GM12878 (cell line): ENCODE measurements around the gene DCP1A. TPM values are rescaled to one million over a fixed set of nuclear protein-coding genes. Genes with fewer than 3 reads are reported as not detected.

ENCODE experiments used
- ATAC-seq: fragments of 200-7000 bp; cut with Tn5 transposase; 3 replicates; pipeline ENCODE4 v1.9.1; 2020; ENCODE audit warnings: mild to moderate bottlenecking, moderate library complexity
- BruUV-seq: library from RNA; stranded (reverse); fragments of 400-500 nt; replicated peaks from 2 replicates; lab custom pipeline; 2021; lab: Mats Ljungman, UMichigan
- CTCF ChIA-PET: fragments of 300-600 bp; sonication (Branson Sonifier 250); formaldehyde crosslinking; extraction: SDS; loops from one replicate; lab custom pipeline; 2021; ENCODE audit warnings: inconsistent platforms; lab: Yijun Ruan, JAX
- POLR2A ChIA-PET: fragments of 350-600 bp; formaldehyde crosslinking; extraction: SDS; loops from one replicate; lab custom pipeline; 2021; ENCODE audit warnings: inconsistent platforms; lab: Charles Lee
- RAD21 ChIA-PET: fragments of 300-600 bp; sonication (Branson Sonifier 250); formaldehyde crosslinking; loops from one replicate; lab custom pipeline; 2023; ENCODE audit warnings: antibody characterized with exemption; ENCODE audit not compliant: unreplicated experiment; lab: Charles Lee
- SMC1A ChIA-PET: fragments of 300-600 bp; sonication (Branson Sonifier 250); formaldehyde crosslinking; loops from one replicate; lab custom pipeline; 2023; ENCODE audit not compliant: unreplicated experiment, uncharacterized antibody; lab: Charles Lee
- DNase-seq: peaks from one replicate; pipeline ENCODE4 v3.0.0-alpha.2; 2011; ENCODE audit warnings: low read depth, low spot score
- FAIRE-seq: peaks from 3 replicates; lab custom pipeline; 2011; peaks lifted over from hg19 to GRCh38; lab: Jason Lieb, UNC
- H2AFZ ChIP-seq: 2 replicates; pipeline ENCODE4 v1.6.0; 2011; ENCODE audit warnings: low read depth, low read length, control low read depth; ENCODE audit not compliant: control insufficient read depth
- H3K27ac ChIP-seq: 2 replicates; pipeline ENCODE4 v1.5.1; 2011; ENCODE audit warnings: control low read depth; ENCODE audit not compliant: control insufficient read depth, insufficient read depth
- H3K27me3 ChIP-seq, 2 experiments: replicated peaks in 1 of 2; 2 replicates each; pipeline versions ENCODE4 v1.6.0 to v1.6.1; 2011; ENCODE audit warnings: low read length in 1 of 2; ENCODE audit not compliant: control insufficient read depth in 2 of 2, insufficient read depth in 2 of 2
- H3K36me3 ChIP-seq, 2 experiments: 2 replicates each; pipeline ENCODE4 v1.5.1; 2011; ENCODE audit warnings: low read length in 1 of 2; ENCODE audit not compliant: control insufficient read depth in 2 of 2, insufficient read depth in 2 of 2
- H3K4me1 ChIP-seq: 2 replicates; pipeline ENCODE4 v1.6.1; 2011; ENCODE audit warnings: mild to moderate bottlenecking, low read length, moderate library complexity, mixed read lengths; ENCODE audit not compliant: control insufficient read depth, insufficient read depth
- H3K4me2 ChIP-seq: 2 replicates; pipeline ENCODE4 v1.6.0; 2011; ENCODE audit warnings: control low read depth; ENCODE audit not compliant: control insufficient read depth, insufficient read depth
- H3K4me3 ChIP-seq: fragments of 200-600 bp; sonication (generic); 2 replicates; pipeline ENCODE4 v1.5.1; 2016
- H3K79me2 ChIP-seq: 2 replicates; pipeline ENCODE4 v1.6.0; 2011; ENCODE audit warnings: low read length; ENCODE audit not compliant: control insufficient read depth, insufficient read depth
- H3K9ac ChIP-seq: 2 replicates; pipeline ENCODE4 v1.8.0; 2011; ENCODE audit warnings: low read length, control low read depth, mixed read lengths; ENCODE audit not compliant: control insufficient read depth, insufficient read depth
- H3K9me3 ChIP-seq: replicated peaks from 3 replicates; pipeline ENCODE4 v1.5.1; 2011; ENCODE audit warnings: mild to moderate bottlenecking, low read length; ENCODE audit not compliant: control insufficient read depth, insufficient read depth
- H4K20me1 ChIP-seq: 2 replicates; pipeline ENCODE4 v1.6.0; 2011; ENCODE audit not compliant: control insufficient read depth, insufficient read depth
- BACH1 ChIP-seq: fragments of 450-650 bp; IDR thresholded peaks from 2 replicates; pipeline ENCODE4 v1.6.1; 2017; ENCODE audit warnings: mild to moderate bottlenecking, borderline replicate concordance
- CHD2 ChIP-seq: IDR thresholded peaks from 2 replicates; pipeline ENCODE4 v1.6.1; 2011; ENCODE audit warnings: low read depth, low read length, improper control_type of control experiment, borderline replicate concordance
- CHD4 ChIP-seq: fragments of 200-600 bp; sonication (generic); IDR thresholded peaks from 2 replicates; pipeline ENCODE4 v1.6.1; 2016; ENCODE audit warnings: mild to moderate bottlenecking
- IRF3 ChIP-seq: fragments of 450-650 bp; IDR thresholded peaks from 2 replicates; pipeline ENCODE4 v1.6.1; 2014; ENCODE audit warnings: mild to moderate bottlenecking
- KDM1A ChIP-seq: fragments of 200-600 bp; sonication (generic); IDR thresholded peaks from 2 replicates; pipeline ENCODE4 v1.6.1; 2016; ENCODE audit warnings: borderline replicate concordance
- LARP7 ChIP-seq: fragments of 450-650 bp; IDR thresholded peaks from 2 replicates; pipeline ENCODE4 v1.6.1; 2017; ENCODE audit warnings: mild to moderate bottlenecking
- MTA3 ChIP-seq: IDR thresholded peaks from 2 replicates; pipeline ENCODE4 v1.6.1; 2012; ENCODE audit warnings: low read length, inconsistent platforms, borderline replicate concordance
- NFYA ChIP-seq: IDR thresholded peaks from 2 replicates; pipeline ENCODE4 v1.6.1; 2011; ENCODE audit warnings: low read depth, mild to moderate bottlenecking, low read length, improper control_type of control experiment, borderline replicate concordance
- NKRF ChIP-seq: fragments of 450-650 bp; conservative IDR thresholded peaks from 2 replicates; pipeline ENCODE4 v1.6.1; 2017; ENCODE audit warnings: mild to moderate bottlenecking, moderate library complexity
- RB1 ChIP-seq: fragments of 450-650 bp; formaldehyde crosslinking; IDR thresholded peaks from 2 replicates; pipeline ENCODE4 v1.6.1; 2017; ENCODE audit warnings: mild to moderate bottlenecking, borderline replicate concordance
- RELB ChIP-seq: fragments of 450-650 bp; IDR thresholded peaks from 2 replicates; pipeline ENCODE4 v1.6.1; 2017; ENCODE audit warnings: low read depth, mild to moderate bottlenecking, moderate library complexity
- STAT1 ChIP-seq: fragments of 450-650 bp; conservative IDR thresholded peaks from 2 replicates; pipeline ENCODE4 v1.6.1; 2014; ENCODE audit warnings: antibody characterized with exemption, mild to moderate bottlenecking
- ZBTB11 ChIP-seq: fragments of 450-650 bp; formaldehyde crosslinking; IDR thresholded peaks from 2 replicates; pipeline ENCODE4 v1.5.0; 2022; ENCODE audit warnings: mild to moderate bottlenecking, missing genetic modification characterization
- ZSCAN29 ChIP-seq: fragments of 450-650 bp; IDR thresholded peaks from 2 replicates; pipeline ENCODE4 v1.6.1; 2017; ENCODE audit warnings: mild to moderate bottlenecking, moderate library complexity
- WGBS: methylation state at CpG from one replicate; pipeline ENCODE4 v1.1.6; 2016; ENCODE audit warnings: low lambda C conversion rate; ENCODE audit not compliant: insufficient replicate concordance, insufficient coverage; ENCODE audit errors: missing lambda C conversion rate; 5-methylcytosine and 5-hydroxymethylcytosine counted together
- in situ Hi-C: fragments of 300-500 bp; cut with MboI; formaldehyde crosslinking; loops from 9 replicates; pipeline ENCODE4 v1.14.3; 2018; ENCODE audit warnings: mixed read lengths
- intact Hi-C: fragments of 100-400 bp; cut with micrococcal nuclease; formaldehyde crosslinking; loops from one replicate; pipeline ENCODE4 v1.14.2; 2022; ENCODE audit not compliant: unreplicated experiment
- polyA plus RNA-seq, 11 experiments: library from polyadenylated mRNA; depleted of rRNA in 4 of 11; unstranded in 6 of 11; stranded (reverse) in 5 of 11; fragments of >200 nt; fragmentation: Nextera tagmentation in 4 of 11; fragmentation: Illumina TruSeq in 1 of 11; extraction: Ambion mirVana in 4 of 11; extraction: Trizol in 1 of 11; gene quantifications; 1 replicate in 1 of 11; 2 replicates in 10 of 11; pipeline versions ENCODE4 v1.2.1 to v1.2.3, GENCODE V29; 2011 to 2016; ENCODE audit warnings: inconsistent platforms in 2 of 11, missing spikeins in 2 of 11, low read depth in 1 of 11
- total RNA-seq, 4 experiments: library from RNA; depleted of rRNA in 3 of 4; stranded (reverse); fragments of >200 nt in 3 of 4; fragmentation: Illumina TruSeq in 1 of 4; extraction: Trizol in 1 of 4; gene quantifications; 2 replicates each; pipeline versions ENCODE4 v1.2.1 to v1.2.3, GENCODE V29; 2013 to 2021

Gene DCP1A
- total and polyA plus RNA-seq, 10 of the 15 experiments (the other 5 are each of a cell fraction or from before 2014, with no cell fraction given) = 12.5 to 34.6 (median 16.3) TPM

GRCh38 chr3:53334742-53335141 is 12.6 kb downstream of the DCP1A start:
- ChIA-PET RAD21 (no interaction called here), POLR2A (no interaction called here), CTCF (interaction anchor here (0.6 to 1.8 kb wide), 2 partner anchors 13 to 110 kb away, joined by 3 to 5 read pairs; partner anchors contain the start of gene DCP1A), SMC1A (interaction anchor here (0.9 kb wide), 1 partner anchor 274 kb away, joined by 3 read pairs; no protein-coding TSS in a partner anchor)
- Histone ChIP-seq H3K4me2 (no peak overlapping the region), H3K36me3 (peaks cover 0 to 6% of the 10 kb centered on the region in 2 experiments; a peak in 2 of 4 replicates), H3K27ac (no peak overlapping the region), H2AFZ (no peak overlapping the region), H3K79me2 (peaks cover 4% of the 10 kb centered on the region), H3K4me3 (no peak overlapping the region), H3K9ac (no peak overlapping the region), H3K9me3 (no peaks in the 10 kb centered on the region), H4K20me1 (no peaks in the 10 kb centered on the region), H3K27me3 (no peaks in the 10 kb centered on the region), H3K4me1 (no peaks in the 10 kb centered on the region)
- DNase-seq (no peak), FAIRE-seq (no peak), ATAC-seq (no peak)
- intact Hi-C loops = no loop called here
- no TSS peak for BruUV-seq
- in situ Hi-C loops = no loop called here
- TF ChIP-seq RELB (no peak), KDM1A (no peak), MTA3 (no peak), IRF3 (no peak), NKRF (no peak), STAT1 (no peak), ZSCAN29 (no peak), NFYA (no peak), ZBTB11 (CRISPR knock-in tag) (no peak), BACH1 (no peak), CHD2 (no peak), RB1 (no peak), CHD4 (no peak), LARP7 (no peak)
- WGBS = 98% methylated on average over 6 of the region's 6 CpGs
